Heart left ventricle (tissue), 16 donors: ENCODE measurements around the gene USP16. TPM values are rescaled to one million over a fixed set of nuclear protein-coding genes. Genes with fewer than 3 reads are reported as not detected.
"Not testable (repeated sequence)": the region's sequence is repeated elsewhere in the genome, so short reads cannot be mapped to it uniquely, and the experiment has no call there.

Experiments
- ATAC-seq, 4 donors: fragments of 200-7000 bp; cut with Tn5 transposase; one replicate each; pipeline ENCODE4 v1.9.1; 2020 to 2022; ENCODE audit warnings: moderate library complexity in 4 of 4, mild to moderate bottlenecking in 3 of 4, moderate number of reproducible peaks in 1 of 4
- DNase-seq, 5 donors: peaks; one replicate each; pipeline ENCODE4 v3.0.0-alpha.2; 2020
- H3K27ac ChIP-seq, 12 donors: fragments of 200-600 bp; sonication (generic) in 4 of 12; one replicate each; pipeline versions ENCODE4 v1.5.0 to v1.8.0; 2016 to 2022; ENCODE audit warnings: mild to moderate bottlenecking in 2 of 12
- H3K27me3 ChIP-seq, 9 donors: fragments of 200-600 bp; sonication (generic) in 2 of 9; one replicate each; pipeline versions ENCODE4 v1.5.1 to v1.8.0; 2016 to 2022; ENCODE audit warnings: mild to moderate bottlenecking in 3 of 9
- H3K36me3 ChIP-seq, 9 donors: fragments of 200-600 bp; sonication (generic) in 2 of 9; one replicate each; pipeline versions ENCODE4 v1.5.0 to v1.8.0; 2018 to 2022; ENCODE audit warnings: mild to moderate bottlenecking in 2 of 9
- H3K4me1 ChIP-seq, 12 donors: fragments of 200-600 bp; sonication (generic) in 4 of 12; one replicate each; pipeline versions ENCODE4 v1.5.0 to v1.8.0; 2016 to 2022; ENCODE audit warnings: mild to moderate bottlenecking in 3 of 12
- H3K4me3 ChIP-seq, 12 donors: fragments of 200-600 bp; sonication (generic) in 4 of 12; one replicate each; pipeline versions ENCODE4 v1.5.0 to v1.8.0; 2017 to 2022; ENCODE audit warnings: mild to moderate bottlenecking in 9 of 12, moderate library complexity in 4 of 12
- H3K9me3 ChIP-seq, 12 donors: fragments of 200-600 bp; sonication (generic) in 4 of 12; one replicate each; pipeline versions ENCODE4 v1.5.0 to v1.8.0; 2016 to 2022; ENCODE audit warnings: mild to moderate bottlenecking in 1 of 12
- CTCF ChIP-seq, 12 donors: fragments of 200-600 bp; sonication (generic) in 4 of 12; IDR thresholded peaks; one replicate each; pipeline versions ENCODE4 v1.5.0 to v1.8.0; 2018 to 2022; ENCODE audit warnings: antibody characterized with exemption in 12 of 12, mild to moderate bottlenecking in 5 of 12
- POLR2A ChIP-seq, 2 donors: fragments of 450-650 bp; IDR thresholded peaks; one replicate each; pipeline ENCODE4 v1.6.1; 2017; ENCODE audit warnings: antibody characterized with exemption in 2 of 2, mild to moderate bottlenecking in 2 of 2, moderate library complexity in 2 of 2
- WGBS, 4 donors: extraction: QIAGEN DNeasy Blood & Tissue Kit in 2 of 4; methylation state at CpG; one replicate each; pipeline versions ENCODE4 v1.1.5 to v1.1.7; 2013 to 2018; 5-methylcytosine and 5-hydroxymethylcytosine counted together
- intact Hi-C, 10 donors: fragments of 100-400 bp; cut with DNase I; formaldehyde crosslinking; loops; one replicate each; pipeline versions ENCODE4 v1.11.1 to v1.14.2; 2022
- polyA plus RNA-seq, 2 donors: library from polyadenylated mRNA; stranded (reverse); fragments of 200-250 nt; gene quantifications; one replicate each; pipeline ENCODE4 v1.2.3, GENCODE V29; 2013
- total RNA-seq, 9 donors: library from RNA; depleted of rRNA in 2 of 9; stranded (reverse); fragments of >200 nt in 2 of 9; fragmentation: NEBNext Ultra II Directional in 3 of 9; extraction: Animal tissue kit (Norgen Biotek cat#: 25700) in 3 of 9; gene quantifications; one replicate each; pipeline versions ENCODE4 v1.1.0 to v1.2.4, GENCODE V29; 2016 to 2023
- donor health status: ischemic (EF 13 %, LVEDD 7.1; RV severe dilation, severe dysfunction).
- donor health status: healthy with polysubstance abuse.
- donor health status: DM: no; HTN: yes; CAD: no.
- donor health status: DM: no; HTN: no; CAD: no.
- donor health status: ischemic (EF 25% LVEDD 6.9; RV normal size, moderate dysfunction).
- donor health status: ischemic (EF 25% LVEDD 5.7; RV mildly dilated, moderate dysfunction).
- donor health status: healthy.
- donor health status: DM: yes; HTN: yes; CAD: no.
- donor health status: ischemic (EF 35%, LVEDD 5.7; RV mildly dilated, moderate dysfunction).
- donor health status: nonischemic (EF 11% LVEDD 7.7; RV severe dilation, severe dysfunction).
- donor health status: DM: yes; HTN: yes; CAD: no.
- donor health status: PGD.
- donor health status: ischemic (EF 29% LVEDD 5.4; RV normal size, mild dysfunction).
- donor health status: nonischemic (EF 23%, LVEDD 6.1; RV moderate dilation, normal function).

The USP16 gene
- total and polyA plus RNA-seq, 11 donors: 16.4 to 42.6 (median 32.4) TPM

- Histone ChIP-seq H3K4me3 (no peak overlapping the region), H3K4me1 (peaks cover 0 to 14% (median 7%) of the 10 kb centered on the region in 12 donors), H3K36me3 (peaks cover 0 to 37% (median 33%) of the 10 kb centered on the region in 9 donors), H3K27me3 (no peaks in the 10 kb centered on the region), H3K9me3 (no peaks in the 10 kb centered on the region), H3K27ac (no peak overlapping the region)
- ATAC-seq (no peak), DNase-seq (no peak)
- no peak for TF ChIP-seq POLR2A (IDR thresholded peaks at IDR 0.05)
- no peak for TF ChIP-seq CTCF (IDR thresholded peaks at IDR 0.05)
- intact Hi-C loops: no loop called here
- 87 to 92% (median 91%) methylated on average over 3 of the region's 3 CpGs for WGBS, 4 donors
Observed at GRCh38 chr21:29007135-29007534, 17.3 kb upstream of the USP16 start.

- Histone ChIP-seq H3K36me3 (peaks cover 0 to 37% (median 33%) of the 10 kb centered on the region in 9 donors), H3K4me1 (peaks cover 0 to 11% (median 6%) of the 10 kb centered on the region in 12 donors), H3K9me3 (no peaks in the 10 kb centered on the region), H3K27ac (no peak overlapping the region), H3K4me3 (no peak overlapping the region), H3K27me3 (no peaks in the 10 kb centered on the region)
- ATAC-seq (no peak), DNase-seq (no peak)
- TF ChIP-seq POLR2A (IDR thresholded peaks at IDR 0.05): no peak
- TF ChIP-seq CTCF (IDR thresholded peaks at IDR 0.05): no peak
- WGBS, 4 donors: 76 to 78% (median 77%) methylated on average over 3 of the region's 3 CpGs
- intact Hi-C loops: no loop called here
Observed at GRCh38 chr21:29007810-29008209, 16.7 kb upstream of the USP16 start.

GRCh38 chr21:29008367-29008766 is 16.1 kb upstream of the USP16 start:
- H3K4me3 ChIP-seq: no peak overlapping the region
- H3K27ac ChIP-seq: no peak overlapping the region
- H3K27me3 ChIP-seq: no peaks in the 10 kb centered on the region
- H3K36me3 ChIP-seq: peaks cover 0 to 37% (median 33%) of the 10 kb centered on the region in 9 donors
- no peaks in the 10 kb centered on the region for H3K9me3 ChIP-seq
- WGBS, 4 donors: 76 to 87% (median 82%) methylated on average over 3 of the region's 3 CpGs
- no peak for ATAC-seq
- no peak for DNase-seq
- H3K4me1 ChIP-seq: peaks cover 0 to 9% (median 5%) of the 10 kb centered on the region in 12 donors
- intact Hi-C loops: no loop called here
- no peak for TF ChIP-seq CTCF (IDR thresholded peaks at IDR 0.05)
- TF ChIP-seq POLR2A (IDR thresholded peaks at IDR 0.05): no peak

GRCh38 chr21:29011236-29011635 is 13.2 kb upstream of the USP16 start:
- H3K36me3 ChIP-seq: peaks cover 0 to 31% (median 25%) of the 10 kb centered on the region in 9 donors
- H3K27me3 ChIP-seq, intact Hi-C loops, ATAC-seq, H3K27ac ChIP-seq, DNase-seq, H3K4me1 ChIP-seq, H3K4me3 ChIP-seq, H3K9me3 ChIP-seq: not testable (repeated sequence)
- 93 to 100% (median 96%) methylated on average over 5 to 24 of the region's 30 CpGs for WGBS, 4 donors

GRCh38 chr21:29017639-29018237 is 6.7 kb upstream of the USP16 start:
- H3K27ac ChIP-seq: peak overlapping the region in 1 of 12 donors; percentile 89
- H3K9me3 ChIP-seq: no peaks in the 10 kb centered on the region

More at GRCh38 chr21:29017639-29018237, 6.7 kb upstream of the USP16 start:
- Histone ChIP-seq H3K4me3 (peak overlapping the region in 10 of 12 donors; percentile 63 to 98 (median 92)), H3K36me3 (no peaks in the 10 kb centered on the region), H3K4me1 (peaks cover 0 to 27% (median 14%) of the 10 kb centered on the region in 12 donors), H3K27me3 (no peaks in the 10 kb centered on the region)
- intact Hi-C loops: no loop called here
- TF ChIP-seq POLR2A (IDR thresholded peaks at IDR 0.05): no peak
- no peak for ATAC-seq
- 69 to 85% (median 72%) methylated on average over 6 of the region's 6 CpGs for WGBS, 4 donors
- no peak for DNase-seq
